PFSK-1 (cell line): ENCODE results near the gene PNLIPRP1.

Experiments
- FOXP2 ChIP-seq: optimal IDR thresholded peaks from 2 replicates; pipeline ENCODE3; 2011; ENCODE audit warnings: borderline replicate concordance, control low read depth, inconsistent platforms; ENCODE audit not compliant: insufficient read depth; ENCODE audit errors: extremely low read length, extremely low read depth
- POLR2AphosphoS5 ChIP-seq: IDR thresholded peaks from 2 replicates; pipeline ENCODE4 v1.6.1; 2012; ENCODE audit warnings: low read depth, mild to moderate bottlenecking, control low read depth, low read length, moderate library complexity
- REST ChIP-seq, 2 experiments: IDR thresholded peaks; 2 replicates each; pipeline versions ENCODE4 v1.6.1 to v1.8.0; 2011 to 2012; ENCODE audit warnings: low read depth in 2 of 2, low read length in 2 of 2, control low read depth in 1 of 2, inconsistent platforms in 1 of 2, mild to moderate bottlenecking in 1 of 2, moderate library complexity in 1 of 2; ENCODE audit not compliant: insufficient read depth in 1 of 2
- SIN3A ChIP-seq: IDR thresholded peaks from 2 replicates; pipeline ENCODE4 v1.6.1; 2012; ENCODE audit warnings: mild to moderate bottlenecking, low read length, moderate library complexity, borderline replicate concordance; ENCODE audit not compliant: insufficient read depth
- TAF1 ChIP-seq: IDR thresholded peaks from 2 replicates; pipeline ENCODE4 v1.6.1; 2012; ENCODE audit warnings: low read length, control low read depth, borderline replicate concordance; ENCODE audit not compliant: insufficient read depth

The PNLIPRP1 gene

GRCh38 chr10:116548301-116548700, 42.5 kb upstream of the PNLIPRP1 start:
- TF ChIP-seq REST (IDR thresholded peaks at IDR 0.05; ENCODE audit: insufficient read depth in 1 of 2, low read depth in 2 of 2, low read length in 2 of 2) (no peak), SIN3A (no peak), POLR2AphosphoS5 (no peak), FOXP2 (no peak), TAF1 (no peak)

GRCh38 chr10:116553378-116553980, 37.3 kb upstream of the PNLIPRP1 start:
- no peak for TF ChIP-seq SIN3A
- no peak for TF ChIP-seq FOXP2
- TF ChIP-seq POLR2AphosphoS5, result no peak
- no peak for TF ChIP-seq REST (IDR thresholded peaks at IDR 0.05; ENCODE audit: insufficient read depth in 1 of 2, low read depth in 2 of 2, low read length in 2 of 2)
- no peak for TF ChIP-seq TAF1

GRCh38 chr10:116554628-116555027, 36.1 kb upstream of the PNLIPRP1 start:
- TF ChIP-seq REST (IDR thresholded peaks at IDR 0.05; ENCODE audit: insufficient read depth in 1 of 2, low read depth in 2 of 2, low read length in 2 of 2) (no peak), POLR2AphosphoS5 (no peak), SIN3A (no peak), TAF1 (no peak), FOXP2 (no peak)

- no peak for TF ChIP-seq REST (IDR thresholded peaks at IDR 0.05; ENCODE audit: insufficient read depth in 1 of 2, low read depth in 2 of 2, low read length in 2 of 2)
- TF ChIP-seq POLR2AphosphoS5, result no peak
- no peak for TF ChIP-seq SIN3A
- TF ChIP-seq TAF1, result no peak
- TF ChIP-seq FOXP2, result no peak
These were observed 34.9 kb upstream of the PNLIPRP1 start for GRCh38 chr10:116555880-116556279.

GRCh38 chr10:116557305-116557880, 33.4 kb upstream of the PNLIPRP1 start:
- no peak for TF ChIP-seq TAF1
- no peak for TF ChIP-seq FOXP2
- no peak for TF ChIP-seq POLR2AphosphoS5
- TF ChIP-seq REST (IDR thresholded peaks at IDR 0.05; ENCODE audit: insufficient read depth in 1 of 2, low read depth in 2 of 2, low read length in 2 of 2), result no peak
- no peak for TF ChIP-seq SIN3A
